ENCODE results near the gene NT5M.
"Not testable (repeated sequence)": the region's sequence is repeated elsewhere in the genome, so short reads cannot be mapped to it uniquely, and the experiment has no call there.

NT5M gene

DNA sequence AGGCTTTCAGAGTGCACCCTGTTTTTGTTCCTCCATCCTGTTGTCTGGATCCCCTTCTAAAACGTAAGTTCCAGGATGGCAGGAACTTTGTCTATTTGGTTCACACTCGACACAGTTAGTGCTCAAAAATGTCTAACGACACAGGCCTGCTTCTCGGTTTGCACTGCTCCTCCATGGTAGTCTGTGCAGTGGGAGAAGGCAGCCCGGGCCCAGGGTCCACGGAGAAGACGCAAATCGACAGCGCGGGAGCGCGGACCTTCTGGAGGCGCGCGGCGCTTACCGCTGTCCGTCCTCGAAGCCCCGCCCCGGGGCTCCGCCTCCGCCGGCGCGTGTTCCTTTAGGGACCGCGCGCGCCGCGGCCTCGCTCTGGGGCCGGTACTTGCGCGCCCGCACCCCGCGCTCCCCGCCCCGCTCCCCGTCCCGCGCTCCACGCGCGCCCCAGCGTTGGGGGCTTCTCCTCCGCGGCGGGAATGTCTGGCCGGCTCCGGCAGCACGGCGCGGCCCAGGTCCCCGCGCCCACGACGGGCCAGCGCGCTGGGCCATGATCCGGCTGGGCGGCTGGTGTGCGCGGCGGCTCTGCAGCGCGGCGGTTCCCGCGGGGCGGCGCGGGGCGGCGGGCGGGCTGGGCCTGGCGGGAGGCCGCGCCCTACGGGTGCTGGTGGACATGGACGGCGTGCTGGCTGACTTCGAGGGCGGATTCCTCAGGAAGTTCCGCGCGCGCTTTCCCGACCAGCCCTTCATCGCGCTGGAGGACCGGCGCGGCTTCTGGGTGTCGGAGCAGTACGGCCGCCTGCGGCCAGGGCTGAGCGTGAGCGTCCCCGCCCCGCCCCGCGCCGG is at the start of gene NT5M:
TSS of gene NT5M (plus strand) at position 364 of the 837 bp plus-strand sequence. CDS start at position 542, 178 bp downstream.
- POLR2A ChIA-PET (ENCODE audit: low non-redundant PET): no interaction called here
- TF ChIP-seq, protein P1, sequence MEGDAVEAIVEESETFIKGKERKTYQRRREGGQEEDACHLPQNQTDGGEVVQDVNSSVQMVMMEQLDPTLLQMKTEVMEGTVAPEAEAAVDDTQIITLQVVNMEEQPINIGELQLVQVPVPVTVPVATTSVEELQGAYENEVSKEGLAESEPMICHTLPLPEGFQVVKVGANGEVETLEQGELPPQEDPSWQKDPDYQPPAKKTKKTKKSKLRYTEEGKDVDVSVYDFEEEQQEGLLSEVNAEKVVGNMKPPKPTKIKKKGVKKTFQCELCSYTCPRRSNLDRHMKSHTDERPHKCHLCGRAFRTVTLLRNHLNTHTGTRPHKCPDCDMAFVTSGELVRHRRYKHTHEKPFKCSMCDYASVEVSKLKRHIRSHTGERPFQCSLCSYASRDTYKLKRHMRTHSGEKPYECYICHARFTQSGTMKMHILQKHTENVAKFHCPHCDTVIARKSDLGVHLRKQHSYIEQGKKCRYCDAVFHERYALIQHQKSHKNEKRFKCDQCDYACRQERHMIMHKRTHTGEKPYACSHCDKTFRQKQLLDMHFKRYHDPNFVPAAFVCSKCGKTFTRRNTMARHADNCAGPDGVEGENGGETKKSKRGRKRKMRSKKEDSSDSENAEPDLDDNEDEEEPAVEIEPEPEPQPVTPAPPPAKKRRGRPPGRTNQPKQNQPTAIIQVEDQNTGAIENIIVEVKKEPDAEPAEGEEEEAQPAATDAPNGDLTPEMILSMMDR (conservative IDR thresholded peaks at IDR 0.05; ENCODE audit: low read depth): no peak
- CTCF ChIA-PET: interaction anchor here (0.7 kb wide), 1 partner anchor 312 kb away, joined by 4 read pairs; no protein-coding TSS in a partner anchor
- DNase-seq (ENCODE audit: low spot score): peak; percentile 78
- peak within 1 kb of the TSS; percentile 77 for H3K27ac ChIP-seq

DNA sequence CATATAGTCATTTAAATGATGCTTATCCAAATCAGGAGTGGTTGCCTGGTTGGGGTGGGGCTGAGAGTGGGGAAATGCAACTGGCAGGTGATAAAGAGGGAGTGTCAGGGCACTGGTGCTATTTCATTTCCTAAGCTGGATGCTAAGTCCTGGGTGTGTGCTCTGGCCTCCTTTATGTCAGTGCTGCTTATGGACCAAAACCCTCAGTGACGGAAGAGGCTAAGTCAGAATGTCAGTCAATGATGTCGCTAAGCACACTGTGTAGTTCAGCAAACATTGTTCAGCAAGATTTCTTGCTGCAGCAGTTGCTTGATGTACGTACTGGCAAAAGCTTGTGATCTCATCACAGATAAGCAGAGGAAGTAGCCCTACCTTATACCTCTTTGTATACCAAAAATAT is 49.8 kb upstream of the NT5M start:
- no peak for DNase-seq (ENCODE audit: low spot score)
- ChIA-PET CTCF (interaction anchor here (0.6 kb wide), 1 partner anchor 731 kb away, joined by 4 read pairs; no protein-coding TSS in a partner anchor), POLR2A (ENCODE audit: low non-redundant PET) (no interaction called here)
- TF ChIP-seq, protein P1 (conservative IDR thresholded peaks at IDR 0.05; ENCODE audit: low read depth): no peak
- no peak overlapping the region for H3K27ac ChIP-seq

DNA sequence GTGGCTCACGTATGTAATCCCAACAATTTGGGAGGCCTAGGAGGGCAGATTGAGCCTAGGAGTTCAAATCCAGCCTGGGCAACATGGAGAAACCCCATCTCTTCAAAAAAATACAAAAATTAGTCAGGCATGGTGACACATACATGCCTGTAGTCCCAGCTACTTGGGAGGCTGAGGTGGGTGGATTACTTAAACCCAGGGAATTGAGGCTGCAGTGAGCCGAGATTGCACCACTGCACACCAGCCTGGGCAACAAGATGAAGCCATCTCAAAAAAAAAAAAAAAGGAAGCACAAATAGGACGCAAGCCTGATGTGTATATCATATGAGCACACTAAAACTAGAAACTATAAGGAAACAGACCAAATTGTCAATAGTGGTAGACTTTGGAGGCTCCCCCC is 49.1 kb upstream of the NT5M start:
- ChIA-PET CTCF (interaction anchor here (0.6 kb wide), 1 partner anchor 731 kb away, joined by 4 read pairs; no protein-coding TSS in a partner anchor), POLR2A (ENCODE audit: low non-redundant PET) (no interaction called here)
- TF ChIP-seq, protein P1 (conservative IDR thresholded peaks at IDR 0.05; ENCODE audit: low read depth): no peak
- H3K27ac ChIP-seq: no peak overlapping the region
- no peak for DNase-seq (ENCODE audit: low spot score)

DNA sequence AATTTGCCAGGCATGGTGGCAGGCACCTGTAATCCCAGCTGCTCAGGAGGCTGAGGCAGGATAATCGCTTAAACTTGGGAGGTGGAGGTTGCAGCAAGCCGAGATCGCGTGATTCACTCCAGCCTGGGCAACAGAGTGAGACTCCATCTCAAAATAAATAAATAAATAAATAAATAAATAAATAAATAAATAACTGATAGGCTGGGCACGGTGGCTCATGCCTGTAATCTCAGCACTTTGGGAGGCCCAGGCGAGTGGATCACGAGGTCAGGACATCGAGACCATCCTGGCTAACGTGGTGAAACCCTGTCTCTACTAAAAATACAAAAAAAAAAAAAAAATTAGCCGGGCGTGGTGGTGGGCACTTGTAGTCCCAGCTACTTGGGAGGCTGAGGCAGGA is 47.5 kb upstream of the NT5M start:
- POLR2A ChIA-PET (ENCODE audit: low non-redundant PET); DNase-seq (ENCODE audit: low spot score); H3K27ac ChIP-seq: not testable (repeated sequence)
- CTCF ChIA-PET: interaction anchor here (0.7 kb wide), 1 partner anchor 274 kb away, joined by 3 read pairs; no protein-coding TSS in a partner anchor

DNA sequence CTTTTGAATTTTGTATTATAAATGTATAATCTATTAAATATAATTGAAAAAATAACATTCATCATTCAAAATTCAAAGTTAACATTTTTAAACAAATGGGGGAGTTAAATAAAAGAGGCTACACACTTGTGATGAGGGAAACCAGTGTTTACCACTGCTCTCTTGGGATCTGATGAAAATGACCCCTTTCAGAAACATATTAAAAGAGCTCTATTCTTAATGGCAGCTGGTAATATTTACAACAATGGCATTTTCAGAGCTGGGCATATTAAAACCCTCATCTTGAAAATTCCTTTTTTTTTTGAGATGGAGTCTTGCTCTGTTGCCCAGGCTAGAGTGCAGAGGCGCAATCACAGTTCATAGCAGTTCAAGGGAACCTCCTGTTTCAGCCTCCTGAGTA is 46.9 kb upstream of the NT5M start:
- CTCF ChIA-PET: no interaction called here
- DNase-seq (ENCODE audit: low spot score): no peak
- no peak overlapping the region for H3K27ac ChIP-seq
- POLR2A ChIA-PET (ENCODE audit: low non-redundant PET): interaction anchor here (0.5 to 0.6 kb wide), 2 partner anchors 11 to 23 kb away, joined by 3 to 8 read pairs; no protein-coding TSS in a partner anchor
- TF ChIP-seq, protein P1 (conservative IDR thresholded peaks at IDR 0.05; ENCODE audit: low read depth): no peak

DNA sequence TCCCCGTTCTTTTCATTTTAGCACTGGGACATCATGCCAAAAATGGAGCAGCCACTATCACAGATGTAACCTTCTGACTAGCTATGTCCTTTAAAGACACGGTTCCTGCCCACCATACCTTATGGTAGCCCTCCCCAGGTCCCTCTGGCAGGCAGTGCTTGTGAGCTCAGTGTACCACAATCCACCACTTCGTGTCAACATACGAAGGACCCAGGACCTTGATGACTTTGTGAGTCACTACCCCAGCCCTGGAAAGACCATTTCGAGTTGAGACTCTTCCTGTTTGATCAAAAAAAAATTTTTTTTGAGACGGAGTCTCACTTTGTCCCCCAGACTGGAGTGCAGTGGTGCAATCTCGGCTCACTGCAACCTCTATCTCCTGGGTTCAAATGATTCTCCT is 45.2 kb upstream of the NT5M start:
- TF ChIP-seq, protein P1 (conservative IDR thresholded peaks at IDR 0.05; ENCODE audit: low read depth): no peak
- CTCF ChIA-PET: no interaction called here
- H3K27ac ChIP-seq: no peak overlapping the region
- no peak for DNase-seq (ENCODE audit: low spot score)
- POLR2A ChIA-PET (ENCODE audit: low non-redundant PET): no interaction called here

DNA sequence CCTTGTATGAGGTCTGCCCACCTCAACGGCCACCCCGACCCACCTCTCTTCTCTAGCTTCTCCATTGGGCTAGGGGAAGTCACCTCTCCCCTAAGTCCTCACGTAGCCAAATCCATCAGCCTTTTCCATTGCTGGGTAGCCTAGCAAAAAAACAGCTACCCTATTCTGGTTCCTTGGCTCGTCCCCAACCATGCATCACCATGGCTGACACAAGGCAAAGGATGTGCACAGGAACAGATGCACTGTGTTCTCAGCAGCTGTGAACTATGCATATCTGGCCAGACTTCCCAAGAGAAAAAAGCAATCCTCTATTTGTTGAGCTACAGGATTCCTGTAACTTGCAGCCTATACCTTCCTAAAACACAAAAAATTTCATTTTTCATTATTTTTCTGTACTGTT is 44.2 kb upstream of the NT5M start:
- TF ChIP-seq, protein P1 (conservative IDR thresholded peaks at IDR 0.05; ENCODE audit: low read depth): no peak
- ChIA-PET CTCF (no interaction called here), POLR2A (ENCODE audit: low non-redundant PET) (no interaction called here)
- no peak overlapping the region for H3K27ac ChIP-seq
- no peak for DNase-seq (ENCODE audit: low spot score)

Data from RWPE1 (cell line).